Prostate gland (tissue), 2 donors: Measurements from ENCODE around the gene ABCA9. TPM values are rescaled to one million over a fixed set of nuclear protein-coding genes. Genes with fewer than 3 reads are reported as not detected.
"Not testable (repeated sequence)": the region's sequence is repeated elsewhere in the genome, so short reads cannot be mapped to it uniquely, and the experiment has no call there.

Experiments used
- DNase-seq: peaks from one replicate; pipeline ENCODE4 v3.0.0-alpha.2; 2019; ENCODE audit warnings: low spot score
- H3K27ac ChIP-seq, 2 donors: fragments of 200-600 bp; sonication (generic); 2 replicates each; pipeline ENCODE4 v1.5.1; 2017 to 2019
- H3K27me3 ChIP-seq: fragments of 200-600 bp; sonication (generic); replicated peaks from 2 replicates; pipeline ENCODE4 v1.5.1; 2019; ENCODE audit not compliant: insufficient read depth
- H3K36me3 ChIP-seq, 2 donors: fragments of 200-600 bp; sonication (generic); 1 replicate in 1 of 2; 2 replicates in 1 of 2; pipeline versions ENCODE4 v1.5.1 to v1.8.1; 2017 to 2019
- H3K4me1 ChIP-seq: fragments of 200-600 bp; sonication (generic); replicated peaks from 2 replicates; pipeline ENCODE4 v1.5.1; 2019
- H3K4me3 ChIP-seq, 2 donors: fragments of 200-600 bp; sonication (generic); 2 replicates each; pipeline ENCODE4 v1.5.1; 2017 to 2019
- H3K9me3 ChIP-seq: fragments of 200-600 bp; sonication (generic); 2 replicates; pipeline ENCODE4 v1.5.1; 2017
- CTCF ChIP-seq, 4 experiments: fragments of 200-600 bp in 2 of 4; fragments of 450-650 bp in 2 of 4; sonication (generic) in 2 of 4; IDR thresholded peaks; 1 replicate in 3 of 4; 2 replicates in 1 of 4; pipeline ENCODE4 v1.5.1; 2016 to 2019; ENCODE audit warnings: antibody characterized with exemption in 4 of 4, mild to moderate bottlenecking in 2 of 4, moderate library complexity in 2 of 4
- POLR2A ChIP-seq: fragments of 450-650 bp; IDR thresholded peaks from one replicate; pipeline ENCODE4 v1.6.1; 2016; ENCODE audit warnings: antibody characterized with exemption, mild to moderate bottlenecking
- POLR2AphosphoS5 ChIP-seq: sonication (generic); formaldehyde crosslinking; IDR thresholded peaks from one replicate; pipeline ENCODE4 v1.6.1; 2017; ENCODE audit warnings: antibody characterized with exemption
- WGBS: methylation state at CpG from one replicate; pipeline ENCODE4 v1.1.5; 2018; 5-methylcytosine and 5-hydroxymethylcytosine counted together
- intact Hi-C: fragments of 100-400 bp; cut with DNase I; formaldehyde crosslinking; loops from one replicate; pipeline ENCODE4 v1.14.2; 2022
- total RNA-seq, 2 donors: library from RNA; depleted of rRNA; stranded (reverse); fragments of >200 nt; gene quantifications; one replicate each; pipeline ENCODE4 v1.1.0, GENCODE V29; 2016

ABCA9 gene
- total RNA-seq, 2 donors from 2014 or later = 0.41 to 5.6 TPM

- Histone ChIP-seq H3K27ac (peak overlapping the region in 1 of 2 donors; percentile 8), H3K4me3 (peak overlapping the region in 1 of 2 donors; percentile 0), H3K4me1 (no peaks in the 10 kb centered on the region), H3K27me3 (no peaks in the 10 kb centered on the region), H3K36me3 (no peaks in the 10 kb centered on the region), H3K9me3 (no peaks in the 10 kb centered on the region)
- 40% methylated on average over 4 of the region's 4 CpGs for WGBS
- no peak for DNase-seq
- TF ChIP-seq POLR2AphosphoS5 (no peak), POLR2A (no peak), CTCF (IDR thresholded peaks at IDR 0.05) (no peak)
- intact Hi-C loops = no loop called here
Measured at GRCh38 chr17:68954146-68954896, 106.4 kb downstream of the ABCA9 start.

- WGBS = 93% methylated on average over 4 of the region's 4 CpGs
Measured at GRCh38 chr17:68953340-68953997, 107.3 kb downstream of the ABCA9 start.

DNA sequence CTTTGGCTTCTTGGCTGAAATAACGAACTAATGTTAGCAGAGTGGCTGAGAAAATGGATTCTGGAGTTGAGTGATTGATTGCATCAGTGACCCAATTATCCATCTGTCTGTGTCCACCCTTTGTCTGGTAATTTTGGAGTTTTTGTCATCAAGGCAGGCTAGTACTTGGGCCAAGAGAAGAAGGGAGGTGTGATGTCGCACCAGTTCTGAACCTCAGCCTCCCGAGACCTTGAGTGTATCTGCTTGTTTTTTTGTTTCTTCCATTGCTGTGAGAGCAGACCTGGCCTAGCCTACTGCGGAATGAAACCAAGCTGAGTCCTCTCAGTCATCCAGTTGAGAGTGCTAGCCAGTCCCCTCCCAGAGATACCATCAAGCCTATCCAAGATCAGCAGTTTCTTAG, 110.0 kb downstream of the ABCA9 start:
- H3K9me3 ChIP-seq = no peaks in the 10 kb centered on the region
- WGBS = 97% methylated on average over 4 of the region's 4 CpGs
- no peaks in the 10 kb centered on the region for H3K36me3 ChIP-seq
- H3K27me3 ChIP-seq = no peaks in the 10 kb centered on the region
- no peaks in the 10 kb centered on the region for H3K4me1 ChIP-seq
- intact Hi-C loops = no loop called here
- H3K4me3 ChIP-seq = no peak overlapping the region
- TF ChIP-seq POLR2AphosphoS5 (no peak), CTCF (IDR thresholded peaks at IDR 0.05) (no peak), POLR2A (no peak)
- H3K27ac ChIP-seq = no peak overlapping the region
- DNase-seq = no peak

More at GRCh38 chr17:68953340-68953997, 107.3 kb downstream of the ABCA9 start:
- Histone ChIP-seq H3K9me3 (no peaks in the 10 kb centered on the region), H3K4me1 (no peaks in the 10 kb centered on the region), H3K27me3 (no peaks in the 10 kb centered on the region), H3K4me3 (no peak overlapping the region), H3K27ac (no peak overlapping the region), H3K36me3 (no peaks in the 10 kb centered on the region)
- intact Hi-C loops = no loop called here
- TF ChIP-seq CTCF (IDR thresholded peaks at IDR 0.05) (no peak), POLR2A (no peak), POLR2AphosphoS5 (no peak)
- no peak for DNase-seq

DNA sequence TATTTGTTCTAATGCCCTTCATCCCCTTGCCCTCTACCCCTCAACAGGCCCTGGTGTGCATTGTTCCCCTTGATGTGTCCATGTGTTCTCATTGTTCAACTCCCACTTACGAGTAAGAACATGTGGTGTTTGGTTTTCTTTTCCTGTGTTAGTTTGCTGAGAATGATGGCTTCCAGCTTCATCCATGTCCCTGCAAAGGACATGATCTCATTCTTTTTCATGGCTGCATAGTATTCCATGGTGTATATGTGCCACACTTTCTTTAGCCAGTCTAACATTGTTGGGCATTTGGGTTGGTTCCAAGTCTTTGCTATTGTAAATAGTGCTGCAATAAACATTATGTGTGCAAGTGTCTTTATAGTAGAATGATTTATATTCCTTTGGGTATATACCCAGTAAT, 112.9 kb downstream of the ABCA9 start:
- H3K36me3 ChIP-seq, intact Hi-C loops, DNase-seq, H3K27ac ChIP-seq, H3K9me3 ChIP-seq, H3K4me3 ChIP-seq, H3K4me1 ChIP-seq, H3K27me3 ChIP-seq: not testable (repeated sequence)
- WGBS = 90% methylated on average over 1 of the region's 1 CpG

GRCh38 chr17:68944435-68945035, 116.2 kb downstream of the ABCA9 start:
- H3K4me3 ChIP-seq = no peak overlapping the region
- no peaks in the 10 kb centered on the region for H3K36me3 ChIP-seq
- intact Hi-C loops = no loop called here
- WGBS = 90% methylated on average over 6 of the region's 6 CpGs
- H3K27me3 ChIP-seq = no peaks in the 10 kb centered on the region
- TF ChIP-seq POLR2AphosphoS5 = no peak
- TF ChIP-seq POLR2A = no peak
- TF ChIP-seq CTCF (IDR thresholded peaks at IDR 0.05) = no peak
- no peaks in the 10 kb centered on the region for H3K9me3 ChIP-seq
- no peaks in the 10 kb centered on the region for H3K4me1 ChIP-seq
- no peak overlapping the region for H3K27ac ChIP-seq
- no peak for DNase-seq

DNA sequence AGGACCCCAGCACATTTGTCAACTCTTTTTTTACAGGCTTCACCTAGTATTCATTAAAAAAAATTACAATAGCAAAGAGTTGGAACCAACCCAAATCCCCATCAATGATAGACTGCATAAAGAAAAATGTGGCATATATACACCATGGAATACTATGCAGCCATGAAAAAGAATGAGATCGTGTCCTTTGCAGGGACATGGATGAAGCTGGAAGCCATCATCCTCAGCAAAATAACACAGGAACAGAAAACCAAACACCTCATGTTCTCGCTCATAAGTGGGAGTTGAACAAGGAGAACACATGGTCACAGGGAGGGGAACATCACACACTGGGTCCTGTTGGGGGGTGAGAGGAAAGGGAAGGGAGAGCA, 116.9 kb downstream of the ABCA9 start:
- H3K27ac ChIP-seq, H3K27me3 ChIP-seq, DNase-seq, H3K4me1 ChIP-seq, H3K36me3 ChIP-seq, intact Hi-C loops, H3K4me3 ChIP-seq, H3K9me3 ChIP-seq: not testable (repeated sequence)
- 93% methylated on average over 2 of the region's 2 CpGs for WGBS
